ENCODE measurements around the gene STAU1.

DNA sequence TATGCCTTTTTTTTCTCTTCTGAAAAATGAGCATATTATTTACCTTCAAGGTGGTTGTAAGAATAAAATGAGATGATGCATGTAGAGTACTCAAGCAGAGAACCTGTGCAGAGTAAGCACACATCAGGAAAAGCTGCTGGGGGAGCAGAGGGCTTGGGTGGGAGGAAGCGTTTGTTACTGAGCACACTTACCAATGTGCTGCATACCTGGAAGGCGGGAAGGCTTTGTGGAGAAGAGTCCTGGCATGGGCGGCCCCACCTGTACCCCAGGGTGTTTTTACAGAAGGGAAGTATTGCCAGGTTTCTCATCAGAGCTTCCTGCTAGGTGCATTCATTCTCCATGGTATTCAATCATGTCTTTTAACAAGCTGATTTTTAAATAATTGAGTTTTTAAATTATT, 89.1 kb downstream of the STAU1 start:
- TF ChIP-seq, protein P1, sequence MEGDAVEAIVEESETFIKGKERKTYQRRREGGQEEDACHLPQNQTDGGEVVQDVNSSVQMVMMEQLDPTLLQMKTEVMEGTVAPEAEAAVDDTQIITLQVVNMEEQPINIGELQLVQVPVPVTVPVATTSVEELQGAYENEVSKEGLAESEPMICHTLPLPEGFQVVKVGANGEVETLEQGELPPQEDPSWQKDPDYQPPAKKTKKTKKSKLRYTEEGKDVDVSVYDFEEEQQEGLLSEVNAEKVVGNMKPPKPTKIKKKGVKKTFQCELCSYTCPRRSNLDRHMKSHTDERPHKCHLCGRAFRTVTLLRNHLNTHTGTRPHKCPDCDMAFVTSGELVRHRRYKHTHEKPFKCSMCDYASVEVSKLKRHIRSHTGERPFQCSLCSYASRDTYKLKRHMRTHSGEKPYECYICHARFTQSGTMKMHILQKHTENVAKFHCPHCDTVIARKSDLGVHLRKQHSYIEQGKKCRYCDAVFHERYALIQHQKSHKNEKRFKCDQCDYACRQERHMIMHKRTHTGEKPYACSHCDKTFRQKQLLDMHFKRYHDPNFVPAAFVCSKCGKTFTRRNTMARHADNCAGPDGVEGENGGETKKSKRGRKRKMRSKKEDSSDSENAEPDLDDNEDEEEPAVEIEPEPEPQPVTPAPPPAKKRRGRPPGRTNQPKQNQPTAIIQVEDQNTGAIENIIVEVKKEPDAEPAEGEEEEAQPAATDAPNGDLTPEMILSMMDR (conservative IDR thresholded peaks at IDR 0.05 in 1 of 2, IDR thresholded peaks at IDR 0.05 in 1 of 2; ENCODE audit: low read depth in 1 of 2, low read length in 2 of 2), result no peak
- TF ChIP-seq EZH2 (IDR thresholded peaks at IDR 0.05; ENCODE audit: low read length, missing control alignments), result no peak

All from fibroblast of lung (primary cell).